ENCODE results near the gene DEGS2. TPM values are rescaled to one million over a fixed set of nuclear protein-coding genes. Genes with fewer than 3 reads are reported as not detected.
A peak's percentile ranks its signal among the peaks of the same experiment; 100 is the strongest.
"Not testable (repeated sequence)": the region's sequence is repeated elsewhere in the genome, so short reads cannot be mapped to it uniquely, and the experiment has no call there.

Gene DEGS2
- total RNA-seq, 1 experiment from 2014 or later: 5.1 TPM

- no peaks in the 10 kb centered on the region for H3K9me3 Mint-ChIP-seq (ENCODE audit: unreplicated experiment)
- no peaks in the 10 kb centered on the region for H3K27me3 Mint-ChIP-seq (ENCODE audit: insufficient read depth, unreplicated experiment)
- no peak for DNase-seq
- ChIA-PET POLR2A (no interaction called here), CTCF (no interaction called here)
- no peak overlapping the region for H3K27ac Mint-ChIP-seq (ENCODE audit: unreplicated experiment)
- H3K4me3 ChIP-seq (ENCODE audit: low read depth, low read length): no peak overlapping the region
- no peaks in the 10 kb centered on the region for H3K36me3 ChIP-seq (ENCODE audit: control insufficient read depth, insufficient read depth, low read length)
- intact Hi-C loops (cut with micrococcal nuclease; ENCODE audit: unreplicated experiment): no loop called here
- no peaks in the 10 kb centered on the region for H3K9me3 ChIP-seq
- H3K4me1 Mint-ChIP-seq (ENCODE audit: low read depth, unreplicated experiment): peaks cover 4% of the 10 kb centered on the region
- no TSS peak for BruUV-seq (replicated peaks)
- peaks cover 8% of the 10 kb centered on the region for H3K4me1 ChIP-seq
- TF ChIP-seq, protein P1, sequence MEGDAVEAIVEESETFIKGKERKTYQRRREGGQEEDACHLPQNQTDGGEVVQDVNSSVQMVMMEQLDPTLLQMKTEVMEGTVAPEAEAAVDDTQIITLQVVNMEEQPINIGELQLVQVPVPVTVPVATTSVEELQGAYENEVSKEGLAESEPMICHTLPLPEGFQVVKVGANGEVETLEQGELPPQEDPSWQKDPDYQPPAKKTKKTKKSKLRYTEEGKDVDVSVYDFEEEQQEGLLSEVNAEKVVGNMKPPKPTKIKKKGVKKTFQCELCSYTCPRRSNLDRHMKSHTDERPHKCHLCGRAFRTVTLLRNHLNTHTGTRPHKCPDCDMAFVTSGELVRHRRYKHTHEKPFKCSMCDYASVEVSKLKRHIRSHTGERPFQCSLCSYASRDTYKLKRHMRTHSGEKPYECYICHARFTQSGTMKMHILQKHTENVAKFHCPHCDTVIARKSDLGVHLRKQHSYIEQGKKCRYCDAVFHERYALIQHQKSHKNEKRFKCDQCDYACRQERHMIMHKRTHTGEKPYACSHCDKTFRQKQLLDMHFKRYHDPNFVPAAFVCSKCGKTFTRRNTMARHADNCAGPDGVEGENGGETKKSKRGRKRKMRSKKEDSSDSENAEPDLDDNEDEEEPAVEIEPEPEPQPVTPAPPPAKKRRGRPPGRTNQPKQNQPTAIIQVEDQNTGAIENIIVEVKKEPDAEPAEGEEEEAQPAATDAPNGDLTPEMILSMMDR (IDR thresholded peaks at IDR 0.05; ENCODE audit: insufficient read depth in 1 of 2, low read depth in 1 of 2, low read length in 1 of 2, severe bottlenecking in 1 of 2, unreplicated experiment in 1 of 2): no peak
- no peak overlapping the region for H3K4me3 Mint-ChIP-seq (ENCODE audit: unreplicated experiment)
- no peaks in the 10 kb centered on the region for H3K27me3 ChIP-seq (replicated peaks; ENCODE audit: control insufficient read depth, insufficient read depth, low read length)
- H3K36me3 Mint-ChIP-seq (ENCODE audit: insufficient read depth, unreplicated experiment): no peaks in the 10 kb centered on the region
These were observed 29.1 kb upstream of the DEGS2 start for GRCh38 chr14:100188392-100189030.

GRCh38 chr14:100187247-100187833 lies 27.9 kb upstream of the DEGS2 start:
- no peaks in the 10 kb centered on the region for H3K36me3 ChIP-seq (ENCODE audit: control insufficient read depth, insufficient read depth, low read length)
- no peaks in the 10 kb centered on the region for H3K9me3 Mint-ChIP-seq (ENCODE audit: unreplicated experiment)
- no TSS peak for BruUV-seq (replicated peaks)
- peaks cover 2% of the 10 kb centered on the region; the same call in 1 of the 2 replicates for H3K4me1 ChIP-seq
- no peaks in the 10 kb centered on the region for H3K4me1 Mint-ChIP-seq (ENCODE audit: low read depth, unreplicated experiment)
- ChIA-PET POLR2A (no interaction called here), CTCF (interaction anchor here (0.7 kb wide), 1 partner anchor 500 kb away, joined by 9 read pairs; no protein-coding TSS in a partner anchor)
- DNase-seq: peak in 1 of 2 experiments; percentile 20
- H3K27me3 ChIP-seq (replicated peaks; ENCODE audit: control insufficient read depth, insufficient read depth, low read length): no peaks in the 10 kb centered on the region
- TF ChIP-seq, protein P1 (IDR thresholded peaks at IDR 0.05; ENCODE audit: insufficient read depth in 1 of 2, low read depth in 1 of 2, low read length in 1 of 2, severe bottlenecking in 1 of 2, unreplicated experiment in 1 of 2): no peak
- no peaks in the 10 kb centered on the region for H3K27me3 Mint-ChIP-seq (ENCODE audit: insufficient read depth, unreplicated experiment)
- H3K36me3 Mint-ChIP-seq (ENCODE audit: insufficient read depth, unreplicated experiment): no peaks in the 10 kb centered on the region
- H3K27ac Mint-ChIP-seq (ENCODE audit: unreplicated experiment): peak overlapping the region; percentile 56
- no peak overlapping the region for H3K4me3 Mint-ChIP-seq (ENCODE audit: unreplicated experiment)
- H3K9me3 ChIP-seq: no peaks in the 10 kb centered on the region
- intact Hi-C loops (cut with micrococcal nuclease; ENCODE audit: unreplicated experiment): no loop called here
- H3K4me3 ChIP-seq (ENCODE audit: low read depth, low read length): no peak overlapping the region

DNA sequence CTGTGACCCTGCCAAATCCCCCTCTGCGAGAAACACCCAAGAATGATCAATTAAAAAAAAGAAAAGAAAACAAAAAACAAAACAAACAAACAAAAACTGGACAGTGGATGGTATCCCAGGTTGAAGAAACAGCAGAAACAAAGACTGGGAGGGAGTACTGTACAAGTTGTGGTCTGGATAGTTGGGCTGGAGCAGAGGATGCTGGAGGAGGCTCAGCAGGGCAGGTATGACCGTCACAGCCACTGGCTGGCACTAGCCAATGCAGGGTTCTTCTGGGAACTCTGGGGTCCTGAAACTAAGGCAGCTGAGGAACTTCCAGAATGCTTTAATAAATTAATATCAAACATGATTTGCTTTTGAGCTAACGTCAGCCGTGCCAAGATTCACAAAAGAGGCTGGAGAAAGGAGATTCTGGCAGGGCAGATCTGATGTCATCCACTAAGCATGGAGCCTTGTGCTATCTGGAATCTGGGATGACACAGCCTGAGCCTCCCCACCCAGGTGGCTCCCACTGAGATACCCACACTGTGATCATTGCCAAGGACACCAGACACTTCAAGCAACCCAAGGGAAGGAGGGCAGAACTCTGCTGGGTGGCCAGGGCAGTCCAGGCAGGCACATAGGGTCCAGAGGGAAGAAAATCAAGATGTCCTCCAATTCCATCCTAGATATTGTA lies 22.6 kb upstream of the DEGS2 start:
- H3K4me3 ChIP-seq (ENCODE audit: low read depth, low read length); H3K9me3 Mint-ChIP-seq (ENCODE audit: unreplicated experiment); H3K4me3 Mint-ChIP-seq (ENCODE audit: unreplicated experiment); CTCF ChIA-PET; H3K27me3 Mint-ChIP-seq (ENCODE audit: insufficient read depth, unreplicated experiment); H3K4me1 ChIP-seq; H3K36me3 Mint-ChIP-seq (ENCODE audit: insufficient read depth, unreplicated experiment); H3K27ac Mint-ChIP-seq (ENCODE audit: unreplicated experiment); H3K36me3 ChIP-seq (ENCODE audit: control insufficient read depth, insufficient read depth, low read length); POLR2A ChIA-PET; intact Hi-C loops (cut with micrococcal nuclease; ENCODE audit: unreplicated experiment); H3K4me1 Mint-ChIP-seq (ENCODE audit: low read depth, unreplicated experiment); H3K27me3 ChIP-seq (replicated peaks; ENCODE audit: control insufficient read depth, insufficient read depth, low read length); H3K9me3 ChIP-seq; BruUV-seq (replicated peaks); DNase-seq: not testable (repeated sequence)

- H3K4me1 Mint-ChIP-seq (ENCODE audit: low read depth, unreplicated experiment); H3K27me3 Mint-ChIP-seq (ENCODE audit: insufficient read depth, unreplicated experiment); POLR2A ChIA-PET; H3K27me3 ChIP-seq (replicated peaks; ENCODE audit: control insufficient read depth, insufficient read depth, low read length); H3K4me3 ChIP-seq (ENCODE audit: low read depth, low read length); H3K36me3 ChIP-seq (ENCODE audit: control insufficient read depth, insufficient read depth, low read length); BruUV-seq (replicated peaks); H3K27ac Mint-ChIP-seq (ENCODE audit: unreplicated experiment); intact Hi-C loops (cut with micrococcal nuclease; ENCODE audit: unreplicated experiment); H3K9me3 ChIP-seq; H3K4me3 Mint-ChIP-seq (ENCODE audit: unreplicated experiment); CTCF ChIA-PET; H3K4me1 ChIP-seq; DNase-seq; H3K9me3 Mint-ChIP-seq (ENCODE audit: unreplicated experiment); H3K36me3 Mint-ChIP-seq (ENCODE audit: insufficient read depth, unreplicated experiment): not testable (repeated sequence)
These were observed 21.2 kb upstream of the DEGS2 start for GRCh38 chr14:100180671-100181070.
